ENCODE data around the gene ACR.
A peak's percentile ranks its signal among the peaks of the same experiment; 100 is the strongest.

Gene ACR

GRCh38 chr22:50737728-50738648, at the start of gene ACR:
Gene ACR, plus strand, starts transcription at chr22:50738204. Its CDS starts 32 bp downstream, at chr22:50738236.
- DNase-seq, result no peak

- DNase-seq, result no peak
These were observed 49.6 kb upstream of the ACR start for GRCh38 chr22:50688448-50688847.

- no peak for DNase-seq
These were observed 46.5 kb upstream of the ACR start for GRCh38 chr22:50691521-50691920.

- no peak for DNase-seq
These were observed 44.5 kb upstream of the ACR start for GRCh38 chr22:50693462-50693861.

- DNase-seq, result no peak
These were observed 43.9 kb upstream of the ACR start for GRCh38 chr22:50694099-50694605.

- no peak for DNase-seq
These were observed 43.1 kb upstream of the ACR start for GRCh38 chr22:50694766-50695420.

GRCh38 chr22:50695421-50696250, 42.4 kb upstream of the ACR start:
- DNase-seq, result peak; percentile 47

- no peak for DNase-seq
These were observed 41.7 kb upstream of the ACR start for GRCh38 chr22:50696251-50696798.

- DNase-seq, result no peak
These were observed 41.0 kb upstream of the ACR start for GRCh38 chr22:50696799-50697561.

- DNase-seq, result no peak
These were observed 40.1 kb upstream of the ACR start for GRCh38 chr22:50697667-50698506.

GRCh38 chr22:50698546-50698945, 39.5 kb upstream of the ACR start:
- DNase-seq, result no peak

GRCh38 chr22:50699001-50699755, 38.8 kb upstream of the ACR start:
- no peak for DNase-seq

GRCh38 chr22:50699756-50700386, 38.1 kb upstream of the ACR start:
- no peak for DNase-seq

GRCh38 chr22:50700387-50701075, 37.5 kb upstream of the ACR start:
- DNase-seq, result no peak

- no peak for DNase-seq
These were observed 37.0 kb upstream of the ACR start for GRCh38 chr22:50701076-50701419.

GRCh38 chr22:50701428-50702154, 36.4 kb upstream of the ACR start:
- no peak for DNase-seq

GRCh38 chr22:50702261-50702671, 35.7 kb upstream of the ACR start:
- no peak for DNase-seq

Measured in NCI-H2029 (cell line).